NCI-H748 (cell line): ENCODE measurements around the gene CHCHD4.

ENCODE experiments used
- DNase-seq: peaks from one replicate; lab custom pipeline; 2025; ENCODE audit not compliant: unreplicated experiment; lab: John Stamatoyannopoulos, UW

CHCHD4 gene

GRCh38 chr3:14124615-14125192 is at the start of gene CHCHD4, which contains the start of gene TMEM43:
TSS of gene CHCHD4 (minus strand) at chr3:14124870. CDS start at chr3:14124676, 194 bp downstream.
TSS of gene TMEM43 (plus strand) at chr3:14125052. CDS start at chr3:14125194, 142 bp downstream.
- DNase-seq, result peak; percentile 97

- no peak for DNase-seq
Observed at GRCh38 chr3:14172496-14172895, 47.8 kb upstream of the CHCHD4 start.

GRCh38 chr3:14170531-14171159 is 46.0 kb upstream of the CHCHD4 start:
- DNase-seq, result no peak

- DNase-seq, result no peak
Observed at GRCh38 chr3:14169871-14170270, 45.2 kb upstream of the CHCHD4 start.

GRCh38 chr3:14169435-14169834 is 44.8 kb upstream of the CHCHD4 start:
- DNase-seq, result no peak

- DNase-seq, result no peak
Observed at GRCh38 chr3:14166877-14167603, 42.4 kb upstream of the CHCHD4 start.

GRCh38 chr3:14162178-14162577 is 37.5 kb upstream of the CHCHD4 start:
- no peak for DNase-seq

- DNase-seq, result no peak
Observed at GRCh38 chr3:14161282-14161681, 36.6 kb upstream of the CHCHD4 start.

- no peak for DNase-seq
Observed at GRCh38 chr3:14159426-14159825, 34.8 kb upstream of the CHCHD4 start.

- no peak for DNase-seq
Observed at GRCh38 chr3:14158370-14158769, 33.7 kb upstream of the CHCHD4 start.

- no peak for DNase-seq
Observed at GRCh38 chr3:14157951-14158350, 33.3 kb upstream of the CHCHD4 start.

- DNase-seq, result no peak
Observed at GRCh38 chr3:14156843-14157561, 32.3 kb upstream of the CHCHD4 start.

GRCh38 chr3:14156201-14156600 is 31.5 kb upstream of the CHCHD4 start:
- no peak for DNase-seq

GRCh38 chr3:14154895-14155440 is 30.3 kb upstream of the CHCHD4 start:
- DNase-seq, result no peak

- DNase-seq, result no peak
Observed at GRCh38 chr3:14154276-14154675, 29.6 kb upstream of the CHCHD4 start.

- no peak for DNase-seq
Observed at GRCh38 chr3:14153663-14154062, 29.0 kb upstream of the CHCHD4 start.

GRCh38 chr3:14152963-14153355 is 28.3 kb upstream of the CHCHD4 start:
- DNase-seq, result no peak

- DNase-seq, result no peak
Observed at GRCh38 chr3:14152233-14152962, 27.7 kb upstream of the CHCHD4 start.

- no peak for DNase-seq
Observed at GRCh38 chr3:14151471-14152083, 26.9 kb upstream of the CHCHD4 start.
